ENCODE measurements around the gene PTPN13.

The PTPN13 gene

DNA sequence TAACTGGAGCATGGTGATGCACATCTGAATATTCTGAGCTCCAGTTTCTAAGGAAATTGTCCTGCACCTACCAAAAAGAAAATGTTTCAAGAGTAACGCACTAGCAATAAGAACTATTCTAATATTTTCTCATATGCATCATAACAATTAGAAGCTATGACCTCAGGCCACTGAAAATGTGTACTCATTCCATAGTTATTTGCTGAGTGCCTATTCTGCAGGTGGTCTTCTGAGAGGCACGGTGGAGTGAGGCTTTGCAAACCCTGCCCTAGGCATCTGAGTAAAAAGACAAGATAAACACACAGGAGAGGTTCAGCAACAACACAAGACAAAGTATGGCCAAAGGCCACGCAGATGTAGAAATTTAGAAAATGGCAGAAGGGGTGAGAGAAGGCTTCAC is 231.4 kb downstream of the PTPN13 start:
- TF ChIP-seq, protein P1, sequence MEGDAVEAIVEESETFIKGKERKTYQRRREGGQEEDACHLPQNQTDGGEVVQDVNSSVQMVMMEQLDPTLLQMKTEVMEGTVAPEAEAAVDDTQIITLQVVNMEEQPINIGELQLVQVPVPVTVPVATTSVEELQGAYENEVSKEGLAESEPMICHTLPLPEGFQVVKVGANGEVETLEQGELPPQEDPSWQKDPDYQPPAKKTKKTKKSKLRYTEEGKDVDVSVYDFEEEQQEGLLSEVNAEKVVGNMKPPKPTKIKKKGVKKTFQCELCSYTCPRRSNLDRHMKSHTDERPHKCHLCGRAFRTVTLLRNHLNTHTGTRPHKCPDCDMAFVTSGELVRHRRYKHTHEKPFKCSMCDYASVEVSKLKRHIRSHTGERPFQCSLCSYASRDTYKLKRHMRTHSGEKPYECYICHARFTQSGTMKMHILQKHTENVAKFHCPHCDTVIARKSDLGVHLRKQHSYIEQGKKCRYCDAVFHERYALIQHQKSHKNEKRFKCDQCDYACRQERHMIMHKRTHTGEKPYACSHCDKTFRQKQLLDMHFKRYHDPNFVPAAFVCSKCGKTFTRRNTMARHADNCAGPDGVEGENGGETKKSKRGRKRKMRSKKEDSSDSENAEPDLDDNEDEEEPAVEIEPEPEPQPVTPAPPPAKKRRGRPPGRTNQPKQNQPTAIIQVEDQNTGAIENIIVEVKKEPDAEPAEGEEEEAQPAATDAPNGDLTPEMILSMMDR (IDR thresholded peaks at IDR 0.05; ENCODE audit: unreplicated experiment in 3 of 3), result no peak
- H3K4me1 Mint-ChIP-seq, result no peaks in the 10 kb centered on the region
- H3K9me3 Mint-ChIP-seq, result peaks cover 3% of the 10 kb centered on the region
- peaks cover 3% of the 10 kb centered on the region for H3K36me3 Mint-ChIP-seq (ENCODE audit: low read depth)
- H3K4me3 Mint-ChIP-seq, result no peak overlapping the region
- no peaks in the 10 kb centered on the region for H3K27me3 Mint-ChIP-seq (ENCODE audit: low read depth)
- H3K27ac Mint-ChIP-seq, result no peak overlapping the region

- no peaks in the 10 kb centered on the region for H3K36me3 Mint-ChIP-seq (ENCODE audit: low read depth)
- TF ChIP-seq, protein P1 (IDR thresholded peaks at IDR 0.05; ENCODE audit: unreplicated experiment in 3 of 3), result no peak
- peaks cover 4% of the 10 kb centered on the region for H3K27me3 Mint-ChIP-seq (ENCODE audit: low read depth)
- H3K4me3 Mint-ChIP-seq, result no peak overlapping the region
- peaks cover 5% of the 10 kb centered on the region for H3K9me3 Mint-ChIP-seq
- H3K27ac Mint-ChIP-seq, result peak overlapping the region; percentile 29 to 59 (median 56)
- H3K4me1 Mint-ChIP-seq, result peaks cover 10% of the 10 kb centered on the region
These were observed 237.4 kb downstream of the PTPN13 start for GRCh38 chr4:86831262-86832130.

DNA sequence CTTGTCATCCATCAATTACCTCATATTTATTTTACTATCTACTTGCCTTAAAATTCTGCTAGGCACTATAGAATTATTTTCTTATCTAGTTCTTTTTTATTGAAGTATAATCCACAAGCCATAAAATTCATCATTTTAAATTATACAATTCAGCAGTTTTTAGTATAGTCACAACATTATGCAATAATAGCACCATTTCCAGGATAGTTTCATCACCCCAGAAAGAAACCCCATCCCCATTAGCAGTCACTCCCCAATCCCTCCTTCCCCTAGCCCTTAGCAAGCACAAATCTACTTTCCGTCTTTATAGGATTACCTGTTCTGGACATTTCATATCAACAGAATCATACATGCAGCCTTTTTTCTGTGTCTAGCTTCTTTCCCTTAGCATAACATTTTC is 239.5 kb downstream of the PTPN13 start:
- H3K27ac Mint-ChIP-seq, result no peak overlapping the region
- peaks cover 4% of the 10 kb centered on the region for H3K27me3 Mint-ChIP-seq (ENCODE audit: low read depth)
- no peaks in the 10 kb centered on the region for H3K36me3 Mint-ChIP-seq (ENCODE audit: low read depth)
- TF ChIP-seq, protein P1 (IDR thresholded peaks at IDR 0.05; ENCODE audit: unreplicated experiment in 3 of 3), result no peak
- peaks cover 5% of the 10 kb centered on the region for H3K9me3 Mint-ChIP-seq
- H3K4me3 Mint-ChIP-seq, result no peak overlapping the region
- H3K4me1 Mint-ChIP-seq, result peaks cover 10% of the 10 kb centered on the region

DNA sequence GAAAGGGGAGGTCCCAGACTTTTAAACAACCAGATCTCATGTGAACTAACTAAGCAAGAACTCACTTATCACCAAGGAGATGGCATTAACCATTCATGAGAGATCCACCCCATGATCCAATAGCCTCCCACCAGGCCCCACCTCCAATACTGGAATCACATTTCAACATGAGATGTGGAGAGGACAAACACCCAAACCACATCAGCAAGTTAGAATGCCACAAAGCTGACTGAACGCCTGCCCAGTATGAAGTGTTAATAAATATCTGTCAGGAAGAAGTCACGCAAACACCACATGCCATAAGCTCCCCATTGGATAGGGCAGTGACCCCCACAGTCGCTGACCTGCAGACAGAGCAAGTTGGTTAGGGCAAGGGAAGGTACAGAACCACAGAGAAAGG is 240.8 kb downstream of the PTPN13 start:
- Mint-ChIP-seq H3K27ac (no peak overlapping the region), H3K36me3 (ENCODE audit: low read depth) (no peaks in the 10 kb centered on the region), H3K27me3 (ENCODE audit: low read depth) (peaks cover 4% of the 10 kb centered on the region), H3K9me3 (peaks cover 2% of the 10 kb centered on the region), H3K4me1 (peaks cover 10% of the 10 kb centered on the region), H3K4me3 (no peak overlapping the region)
- TF ChIP-seq, protein P1 (IDR thresholded peaks at IDR 0.05; ENCODE audit: unreplicated experiment in 3 of 3), result no peak

- TF ChIP-seq, protein P1 (IDR thresholded peaks at IDR 0.05; ENCODE audit: unreplicated experiment in 3 of 3), result no peak
- no peaks in the 10 kb centered on the region for H3K36me3 Mint-ChIP-seq (ENCODE audit: low read depth)
- peaks cover 10% of the 10 kb centered on the region for H3K4me1 Mint-ChIP-seq
- H3K4me3 Mint-ChIP-seq, result no peak overlapping the region
- H3K9me3 Mint-ChIP-seq, result peaks cover 2% of the 10 kb centered on the region
- H3K27me3 Mint-ChIP-seq (ENCODE audit: low read depth), result peaks cover 4% of the 10 kb centered on the region
- H3K27ac Mint-ChIP-seq, result no peak overlapping the region
These were observed 241.6 kb downstream of the PTPN13 start for GRCh38 chr4:86835677-86836076.
